NCI-H1694 (cell line): Measurements from ENCODE around the gene GRIK4.

Experiments
- DNase-seq: peaks from one replicate; lab custom pipeline; 2025; lab: John Stamatoyannopoulos, UW

Gene GRIK4

GRCh38 chr11:120676991-120677390, 165.4 kb downstream of the GRIK4 start:
- no peak for DNase-seq

GRCh38 chr11:120680322-120680721, 168.8 kb downstream of the GRIK4 start:
- DNase-seq = no peak

DNA sequence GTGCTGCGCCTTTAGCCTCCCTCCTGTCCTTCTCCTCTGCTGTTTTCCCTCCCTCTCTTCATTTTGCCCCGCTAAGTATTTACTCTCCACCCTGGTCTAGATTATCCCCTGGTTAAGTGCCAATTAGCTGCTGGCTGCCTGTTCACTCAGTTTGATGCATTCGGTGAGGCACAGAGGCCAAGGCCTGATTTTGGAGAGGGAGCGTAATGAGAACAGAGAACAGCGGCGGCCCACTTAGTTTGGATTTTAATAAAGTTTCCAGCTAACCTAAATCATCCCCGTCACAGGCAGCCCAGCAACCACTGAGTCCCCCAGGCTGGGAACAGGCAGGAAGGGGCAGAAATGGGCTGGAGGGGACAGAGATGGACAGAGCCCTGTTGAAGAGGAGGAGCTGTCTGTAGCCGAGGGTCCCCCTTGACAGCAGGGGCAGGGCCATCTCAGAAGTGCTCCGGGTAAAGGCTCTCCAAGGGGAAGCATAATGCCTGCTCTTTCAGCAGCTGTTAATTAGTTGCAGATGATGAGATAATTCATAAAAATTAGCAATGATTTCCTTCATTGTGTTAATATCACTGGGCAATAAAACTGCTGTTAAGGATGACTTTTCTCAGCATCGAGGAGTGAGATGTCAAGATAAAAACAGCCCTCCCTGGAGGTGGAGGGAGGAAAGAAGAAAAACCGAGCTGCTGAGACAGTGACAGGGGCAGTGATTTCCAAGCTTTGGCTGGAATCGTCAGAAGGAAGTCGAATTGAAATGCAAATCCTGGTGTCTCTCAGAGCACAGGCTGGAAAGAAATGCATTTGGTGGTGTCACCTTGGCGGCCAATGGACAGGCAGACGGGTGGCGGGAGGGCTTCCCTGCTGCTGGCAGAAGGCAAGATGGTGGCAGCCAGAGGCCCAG, 170.1 kb downstream of the GRIK4 start:
- no peak for DNase-seq

DNA sequence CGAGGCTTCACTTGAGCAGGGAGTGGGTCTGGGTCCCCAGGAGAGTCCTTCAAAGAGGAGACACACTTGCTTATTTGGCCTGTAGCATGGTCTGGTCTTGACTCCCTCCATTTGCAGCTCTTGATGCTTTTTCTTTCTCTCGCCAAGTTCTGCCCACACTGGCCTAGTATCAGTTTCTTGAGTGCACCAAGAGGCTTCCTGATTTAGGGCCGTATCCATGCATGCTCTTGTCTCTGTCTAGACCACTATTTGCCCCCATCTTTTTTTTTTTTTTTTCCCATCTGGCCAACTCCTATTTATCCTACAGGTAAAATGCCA, 170.7 kb downstream of the GRIK4 start:
- DNase-seq = no peak

GRCh38 chr11:120682866-120683265, 171.3 kb downstream of the GRIK4 start:
- DNase-seq = no peak

GRCh38 chr11:120686516-120686915, 175.0 kb downstream of the GRIK4 start:
- no peak for DNase-seq

- no peak for DNase-seq
These were observed 176.6 kb downstream of the GRIK4 start for GRCh38 chr11:120688163-120688562.

DNA sequence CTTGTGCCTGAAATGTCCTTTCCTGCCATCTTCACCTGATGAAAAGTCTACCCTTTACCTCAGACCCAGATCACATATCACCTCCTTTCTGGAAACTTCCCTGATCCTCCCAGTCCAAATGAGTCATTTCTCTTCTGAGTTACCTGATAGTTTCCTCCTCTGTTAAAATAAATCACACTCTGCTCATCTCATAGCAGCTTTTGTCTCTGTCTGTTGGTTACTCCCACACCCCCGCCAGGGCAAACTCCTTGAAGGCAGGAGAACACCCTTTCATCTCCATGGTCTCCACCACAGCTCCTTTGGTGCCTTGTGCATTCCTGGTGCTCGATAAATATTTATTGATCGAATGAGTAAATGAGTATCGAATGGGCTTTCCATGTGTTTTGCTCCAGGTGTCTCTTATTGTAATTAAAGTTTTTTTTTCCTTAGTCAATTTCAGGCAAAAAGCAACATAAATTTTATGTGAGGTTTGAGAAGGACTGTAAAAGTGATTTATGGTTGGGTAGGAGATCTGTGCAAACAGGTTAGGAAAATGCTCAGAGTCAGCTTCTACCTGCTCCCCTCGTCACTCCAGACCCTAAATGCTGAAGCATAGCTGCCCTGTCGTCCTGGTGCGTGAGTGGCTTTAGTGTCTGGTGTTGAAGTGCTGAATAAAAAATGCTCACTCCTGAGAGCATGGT, 178.2 kb downstream of the GRIK4 start:
- DNase-seq = no peak

DNA sequence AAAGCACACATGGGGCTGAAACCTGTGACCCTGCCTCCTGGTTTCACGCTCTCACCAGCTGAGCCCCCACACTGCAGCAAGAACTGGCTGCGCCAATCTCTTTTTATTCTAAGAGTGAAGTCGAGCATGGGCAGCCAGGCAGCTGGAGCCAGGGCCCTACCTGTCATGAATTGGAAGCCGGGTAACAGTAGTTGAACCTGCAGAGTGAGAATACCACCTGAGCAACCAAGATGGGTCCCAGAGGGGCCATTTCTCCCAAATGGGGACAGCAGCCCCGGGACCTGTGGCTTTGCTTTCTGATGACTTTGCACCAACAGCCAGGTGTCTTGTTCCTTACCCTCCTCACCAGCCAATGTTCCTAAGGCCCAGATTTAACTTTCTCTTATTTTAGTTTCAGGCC, 178.9 kb downstream of the GRIK4 start:
- no peak for DNase-seq

DNA sequence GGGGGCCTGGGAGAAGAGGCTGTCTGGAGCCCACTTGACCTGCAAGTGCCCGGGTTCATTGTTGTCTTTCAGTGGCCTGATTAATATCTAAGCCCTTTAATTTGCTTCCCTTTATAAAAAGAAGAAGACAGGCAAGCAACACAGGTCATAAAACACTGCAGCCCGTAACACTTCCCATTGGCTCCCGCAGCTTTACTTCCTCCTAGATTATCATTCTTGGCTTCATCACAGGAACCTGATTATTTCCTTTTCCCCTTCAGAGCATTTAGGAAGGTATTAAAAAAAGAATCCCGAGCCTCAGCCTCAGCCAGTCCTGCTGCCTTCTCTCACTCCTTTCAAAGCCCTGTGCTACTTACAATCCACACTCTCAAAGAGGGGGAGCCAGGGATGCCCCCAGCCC, 183.2 kb downstream of the GRIK4 start:
- no peak for DNase-seq

DNA sequence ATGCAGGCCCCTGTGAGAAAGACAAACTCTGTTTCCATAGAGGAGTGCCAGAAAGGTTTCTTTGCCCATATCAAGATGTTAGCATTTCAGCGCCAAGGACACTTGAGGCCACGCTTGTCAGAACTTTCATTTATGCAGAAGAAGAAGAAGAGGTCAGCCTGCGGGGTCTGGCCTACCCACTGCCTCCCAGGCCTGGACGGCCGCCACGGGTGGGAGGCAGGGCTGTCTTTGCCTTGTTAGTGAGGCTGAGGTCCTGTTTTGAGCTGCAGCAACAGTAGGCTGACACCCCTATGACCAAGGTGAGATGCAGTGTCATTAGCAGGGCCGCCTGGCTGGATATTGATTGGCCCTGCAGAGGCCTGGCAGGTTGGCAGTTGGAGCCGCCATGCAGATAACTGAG, 183.9 kb downstream of the GRIK4 start:
- DNase-seq = no peak

DNA sequence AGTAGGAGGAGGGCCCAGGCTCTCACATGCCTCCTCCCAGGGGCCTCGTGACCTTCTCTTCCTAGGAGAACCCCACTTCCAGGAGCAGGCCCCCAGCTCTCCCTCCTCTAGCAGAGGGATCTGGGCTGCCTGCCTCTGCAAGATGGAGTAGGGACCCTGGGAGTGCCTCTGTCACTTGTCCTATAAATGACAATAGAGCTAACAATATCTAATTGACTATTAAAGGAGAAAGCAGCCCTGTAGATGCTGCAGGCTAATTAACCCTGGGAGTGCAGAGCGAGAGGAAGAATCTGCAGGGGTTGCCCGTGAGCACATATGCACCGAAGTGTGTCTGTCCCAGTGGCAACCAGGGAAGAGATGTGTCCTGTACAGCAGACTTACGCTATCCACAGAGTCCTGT, 184.4 kb downstream of the GRIK4 start:
- DNase-seq = no peak

- no peak for DNase-seq
These were observed 185.2 kb downstream of the GRIK4 start for GRCh38 chr11:120696597-120697218.

DNA sequence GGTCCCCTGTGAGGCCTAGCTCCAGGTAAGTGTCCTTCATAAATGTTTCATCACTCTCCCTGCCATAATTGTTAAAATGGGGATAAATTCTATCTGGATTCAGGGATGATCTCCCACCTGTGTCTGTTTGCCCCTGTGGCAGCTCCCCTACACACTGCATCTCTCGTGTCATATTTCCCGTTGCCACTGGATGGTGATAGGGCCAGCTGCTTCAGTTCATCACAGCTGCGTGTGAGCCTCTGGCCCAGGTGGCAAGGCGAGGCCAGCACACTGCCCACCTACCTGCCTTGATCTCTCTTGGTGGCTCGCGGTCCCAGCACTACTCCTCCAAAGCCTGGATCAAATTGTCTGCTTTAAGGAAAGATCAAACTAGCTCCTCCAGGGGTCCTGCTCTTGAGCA, 187.4 kb downstream of the GRIK4 start:
- DNase-seq = no peak

GRCh38 chr11:120702656-120703055, 191.1 kb downstream of the GRIK4 start:
- no peak for DNase-seq

GRCh38 chr11:120703358-120704152, 192.0 kb downstream of the GRIK4 start:
- DNase-seq = no peak

DNA sequence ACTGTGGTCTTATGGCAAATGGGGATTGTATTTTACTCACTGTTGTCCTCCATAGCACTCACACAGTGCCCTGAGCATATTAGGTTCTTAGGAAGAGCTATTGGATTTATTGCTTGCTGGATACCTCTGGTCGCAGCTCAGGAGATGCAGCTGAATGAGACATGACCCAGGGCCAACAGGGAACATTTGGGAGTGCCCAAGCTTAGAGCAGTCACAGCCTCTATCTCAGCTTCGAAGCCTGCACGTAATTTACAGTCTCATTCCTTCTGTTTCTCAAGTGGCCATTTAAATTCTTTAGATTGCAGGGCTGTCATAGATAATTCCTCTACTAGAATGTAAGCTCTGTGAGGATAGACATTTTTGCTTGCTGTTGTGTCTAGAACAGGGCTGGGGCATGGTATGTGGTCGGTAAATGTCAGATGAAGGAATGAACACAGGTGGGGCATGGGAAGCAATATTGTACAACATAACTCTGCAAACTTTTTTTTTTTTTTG, 192.8 kb downstream of the GRIK4 start:
- DNase-seq = no peak

- DNase-seq = no peak
These were observed 194.7 kb downstream of the GRIK4 start for GRCh38 chr11:120706257-120706656.

GRCh38 chr11:120707098-120707497, 195.6 kb downstream of the GRIK4 start:
- DNase-seq = no peak

DNA sequence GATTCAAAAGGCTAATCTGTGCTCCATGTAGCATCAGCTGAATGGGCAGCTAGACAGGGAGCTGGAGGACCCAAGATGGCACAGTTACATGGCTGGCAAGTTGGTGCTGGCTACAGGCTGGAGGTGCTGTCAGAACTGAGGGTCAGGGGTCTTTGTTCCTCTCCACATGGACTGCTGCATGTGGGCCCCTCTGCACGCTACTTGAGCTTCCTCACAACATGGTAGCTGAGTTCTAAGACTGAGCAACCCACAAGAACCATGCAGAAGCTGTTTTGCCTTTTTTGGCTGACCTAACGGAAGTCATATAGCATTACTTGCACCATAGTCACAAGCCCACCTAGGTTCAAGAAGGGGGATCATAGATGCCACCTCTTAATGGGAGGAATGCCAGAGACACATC, 196.1 kb downstream of the GRIK4 start:
- DNase-seq = no peak

- DNase-seq = no peak
These were observed 197.1 kb downstream of the GRIK4 start for GRCh38 chr11:120708511-120709183.

DNA sequence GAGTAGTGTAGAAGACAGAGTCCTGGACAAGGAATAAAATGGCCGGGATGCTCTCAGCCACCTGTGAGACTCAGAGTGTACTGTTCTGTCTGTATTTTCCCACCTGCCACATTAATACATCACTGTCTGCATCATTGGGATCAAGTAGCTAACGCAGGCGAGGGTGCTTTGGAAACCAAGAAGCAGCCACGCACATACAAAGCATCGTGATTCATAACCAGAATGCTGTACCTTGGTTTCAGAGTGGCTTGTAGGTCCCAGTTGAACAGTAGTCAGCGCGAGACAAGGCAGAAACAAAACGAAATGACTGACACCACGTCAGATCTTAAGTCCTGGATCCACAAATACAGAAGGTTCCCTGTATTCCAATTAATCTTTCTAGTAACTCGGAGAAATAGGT, 198.3 kb downstream of the GRIK4 start:
- DNase-seq = no peak
